Smooth muscle cell of the brain vasculature (primary cell): ENCODE data around the gene MYO1B.

ENCODE experiments used
- DNase-seq: peaks from one replicate; pipeline ENCODE4 v3.0.0-alpha.2; 2012; ENCODE audit warnings: low read depth, low spot score

The MYO1B gene

DNA sequence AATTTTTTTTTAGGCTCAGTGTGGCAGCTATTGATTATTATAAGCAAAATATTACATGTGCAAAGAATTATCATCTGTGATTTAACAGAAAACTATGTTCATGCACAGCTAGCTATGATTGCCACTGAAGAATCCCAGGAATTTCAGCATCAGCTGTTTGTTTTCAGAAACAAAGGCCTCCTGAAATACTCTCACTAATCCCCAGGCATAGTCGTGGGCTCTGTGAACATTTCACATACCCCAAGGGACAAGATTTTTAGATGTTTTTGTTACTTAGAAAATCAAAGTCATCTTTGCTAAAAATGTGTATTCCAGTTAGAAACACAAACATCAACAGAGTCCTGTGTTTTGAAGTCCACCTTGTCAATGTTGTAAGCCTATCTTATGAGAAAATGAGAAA is 156.1 kb downstream of the MYO1B start:
- no peak for DNase-seq

DNA sequence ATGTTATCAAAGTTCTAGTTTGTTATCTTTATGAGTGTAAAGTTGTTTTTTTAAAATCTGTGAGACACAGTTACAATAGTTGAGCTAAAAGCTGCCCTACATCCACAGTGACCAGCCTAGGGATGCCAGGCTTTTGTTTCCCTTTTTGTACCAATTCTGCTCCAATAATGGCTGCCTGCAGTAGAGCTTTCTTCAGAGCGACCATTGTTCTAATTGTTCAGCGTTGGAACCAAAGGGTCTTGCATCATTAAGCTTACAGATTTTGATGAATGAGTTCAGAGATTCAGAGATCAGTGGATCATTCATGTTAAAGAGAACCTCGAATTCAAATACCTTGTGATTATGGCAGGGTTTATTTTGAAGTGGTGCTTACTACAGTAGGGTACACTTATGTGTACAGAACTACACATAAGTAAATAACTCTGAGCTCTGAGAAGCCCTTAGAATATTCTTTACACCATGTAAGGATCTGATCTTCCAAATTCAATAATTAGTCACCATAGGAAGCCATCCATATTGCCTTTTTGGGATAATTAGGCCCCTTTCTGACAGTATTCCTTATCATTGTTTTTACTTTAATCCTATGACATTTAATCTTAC is 157.9 kb downstream of the MYO1B start:
- DNase-seq, result no peak

DNA sequence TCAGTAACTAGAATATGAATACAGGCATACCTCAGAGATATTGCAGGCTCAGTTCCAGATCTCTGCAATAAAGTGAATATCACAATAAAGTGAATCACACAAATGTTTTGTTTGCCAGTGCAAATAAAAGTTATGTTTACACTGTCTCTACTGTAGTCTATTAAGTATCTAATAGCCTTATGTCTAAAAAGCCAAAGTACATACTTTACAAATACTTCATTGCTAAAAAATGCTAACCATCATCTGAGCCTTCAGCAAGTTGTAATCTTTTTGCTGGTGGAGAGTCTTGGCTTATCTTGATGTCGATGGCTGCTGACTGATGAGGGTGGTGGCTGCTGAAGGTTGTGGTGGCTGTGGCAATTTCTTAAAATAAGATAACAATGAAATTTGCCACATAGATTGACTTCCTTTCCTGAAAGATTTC is 159.4 kb downstream of the MYO1B start:
- DNase-seq, result no peak

DNA sequence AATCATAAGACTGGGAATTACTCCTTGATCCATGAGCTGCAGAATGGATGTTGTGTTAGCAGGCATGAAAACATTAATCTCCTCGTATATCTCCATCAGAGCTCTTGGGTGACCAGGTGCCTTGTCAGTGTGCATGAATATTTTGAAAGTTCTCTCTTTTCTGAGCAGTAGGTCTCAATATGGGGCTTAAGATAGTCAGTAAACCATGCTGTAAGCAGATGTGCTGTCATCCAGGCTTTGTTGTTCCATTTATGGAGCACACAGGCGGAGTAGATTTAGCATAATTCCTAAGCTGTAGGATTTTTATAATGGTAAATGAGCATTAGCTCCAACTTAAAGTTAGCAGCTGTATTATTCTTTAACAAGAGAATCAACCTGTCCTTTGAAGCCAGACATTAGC is 160.3 kb downstream of the MYO1B start:
- no peak for DNase-seq

DNA sequence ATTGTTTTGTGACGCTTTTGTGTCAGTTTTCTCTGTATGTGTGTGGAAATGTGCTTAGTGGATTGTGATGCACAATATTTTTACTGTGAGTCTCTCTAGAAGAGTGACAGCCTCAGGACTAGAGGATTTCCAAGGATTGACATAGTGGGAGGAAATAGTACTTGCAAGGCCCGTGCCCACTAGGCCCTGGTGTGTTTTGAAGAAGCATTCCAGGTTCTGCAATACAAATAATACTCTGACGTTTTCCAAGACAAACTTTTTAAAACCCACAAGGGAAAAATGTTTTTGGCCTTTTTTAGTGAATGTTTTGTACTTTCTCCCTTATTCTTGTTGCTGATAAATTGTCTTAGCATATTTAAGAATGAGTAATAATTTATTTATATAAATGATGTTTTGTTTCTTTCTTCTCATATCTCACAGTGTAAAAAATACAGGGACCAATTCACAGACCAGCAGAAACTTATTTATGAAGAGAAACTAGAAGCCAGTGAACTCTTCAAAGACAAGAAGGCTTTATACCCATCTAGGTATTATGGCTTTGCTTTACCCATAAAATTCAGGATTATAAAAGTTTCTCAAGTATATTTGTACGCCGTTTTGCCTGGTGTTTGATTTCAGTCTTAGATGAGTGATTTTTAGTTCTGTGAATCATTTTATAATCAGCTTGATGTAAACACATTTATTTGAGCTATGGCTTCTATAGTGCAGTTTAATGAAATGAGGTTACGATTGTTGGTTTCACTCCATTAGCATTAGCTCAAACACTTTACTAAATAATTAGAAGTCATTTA is 165.6 kb downstream of the MYO1B start:
- DNase-seq, result no peak

DNA sequence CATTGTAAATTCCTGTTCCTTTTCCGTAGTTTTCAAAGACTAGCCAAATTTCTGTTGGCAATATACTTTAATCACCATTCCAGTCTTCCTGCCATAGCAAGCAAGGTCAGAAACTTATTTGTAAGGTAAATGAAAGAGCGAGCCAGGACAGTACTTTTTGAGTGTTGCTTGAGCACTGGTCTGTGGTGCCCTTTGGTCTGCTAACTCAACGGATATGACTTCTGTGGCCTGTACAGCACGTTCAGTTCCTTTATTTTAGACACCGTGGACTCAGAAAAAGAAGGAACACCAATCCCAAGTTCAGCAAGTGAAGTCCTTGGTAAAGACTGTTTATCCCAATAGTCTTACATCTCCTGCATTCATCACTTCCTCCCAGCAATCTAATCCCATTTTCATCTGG is 166.3 kb downstream of the MYO1B start:
- DNase-seq, result no peak

DNA sequence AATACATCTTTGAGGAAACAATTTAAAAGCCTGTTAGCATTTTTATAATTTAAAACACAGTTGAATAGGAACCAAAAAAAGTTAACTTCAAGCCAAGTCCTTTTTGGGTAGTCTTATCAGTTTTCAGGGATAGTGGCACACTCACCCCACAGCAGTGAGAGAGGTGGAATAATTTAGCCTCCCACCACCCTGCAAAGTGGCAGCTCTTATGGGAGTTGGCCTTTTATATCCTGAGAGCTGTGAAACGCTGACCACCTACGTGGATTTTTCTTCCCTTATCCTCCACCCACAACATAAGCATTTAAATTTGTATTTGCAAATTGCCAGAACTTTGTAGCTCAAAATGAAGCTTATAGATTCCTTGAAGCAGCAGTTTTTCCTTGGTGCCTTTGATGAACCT is 167.1 kb downstream of the MYO1B start:
- DNase-seq, result no peak

DNA sequence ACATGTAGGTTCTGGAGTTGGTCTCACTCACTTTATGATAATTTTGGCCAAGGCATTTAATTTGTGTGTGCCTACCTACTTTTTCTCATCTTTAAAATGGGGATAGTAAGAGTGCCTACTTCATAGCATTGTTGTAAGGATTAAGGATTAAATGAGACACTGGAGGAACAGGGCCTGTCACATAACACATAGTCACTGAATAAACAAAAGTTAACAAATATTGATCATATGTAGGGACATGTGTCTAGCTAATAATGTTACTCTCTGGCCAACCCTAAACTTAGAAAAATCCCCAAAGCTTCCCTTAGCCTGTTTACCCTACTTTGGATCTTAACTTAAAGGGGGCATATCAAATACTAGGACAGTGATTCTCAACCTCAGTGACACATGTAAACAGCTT is 169.9 kb downstream of the MYO1B start:
- no peak for DNase-seq

DNA sequence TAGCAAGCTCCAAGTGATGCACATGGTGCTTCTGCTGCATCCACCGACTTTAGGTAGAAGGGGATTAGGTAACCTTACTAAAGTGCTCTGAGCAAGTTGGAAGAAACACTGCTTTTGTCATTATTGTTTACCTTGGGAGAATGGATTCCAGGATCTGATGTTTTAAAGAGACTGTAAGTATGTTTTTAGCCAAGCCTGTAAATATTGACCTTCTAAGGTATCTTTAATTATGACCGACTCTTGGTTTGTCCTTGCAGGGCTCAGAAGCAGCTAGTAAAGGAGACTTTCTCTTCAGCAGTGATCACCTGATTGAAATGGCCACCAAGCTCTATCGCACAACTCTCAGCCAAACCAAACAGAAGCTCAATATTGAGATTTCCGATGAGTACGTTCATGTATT is 170.7 kb downstream of the MYO1B start:
- no peak for DNase-seq

DNA sequence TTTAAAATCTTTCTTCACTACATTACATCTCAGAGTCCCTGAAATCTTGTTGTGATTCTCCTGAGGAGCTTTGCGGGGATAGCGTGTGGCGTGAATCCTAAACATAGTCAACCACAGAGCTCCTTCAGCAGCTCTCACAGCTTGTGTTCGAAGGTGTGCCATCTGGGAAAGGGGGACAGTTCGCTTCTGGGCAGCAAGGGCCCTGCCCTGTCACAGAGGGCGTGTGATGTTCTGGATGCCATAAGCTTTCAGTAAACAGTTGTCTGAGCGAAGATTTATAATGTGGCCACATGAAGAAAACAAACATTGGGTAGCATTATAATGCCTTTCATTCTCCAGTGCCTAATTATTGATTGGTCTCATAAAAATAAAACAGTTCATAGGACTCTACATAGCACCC is 172.5 kb downstream of the MYO1B start:
- no peak for DNase-seq

DNA sequence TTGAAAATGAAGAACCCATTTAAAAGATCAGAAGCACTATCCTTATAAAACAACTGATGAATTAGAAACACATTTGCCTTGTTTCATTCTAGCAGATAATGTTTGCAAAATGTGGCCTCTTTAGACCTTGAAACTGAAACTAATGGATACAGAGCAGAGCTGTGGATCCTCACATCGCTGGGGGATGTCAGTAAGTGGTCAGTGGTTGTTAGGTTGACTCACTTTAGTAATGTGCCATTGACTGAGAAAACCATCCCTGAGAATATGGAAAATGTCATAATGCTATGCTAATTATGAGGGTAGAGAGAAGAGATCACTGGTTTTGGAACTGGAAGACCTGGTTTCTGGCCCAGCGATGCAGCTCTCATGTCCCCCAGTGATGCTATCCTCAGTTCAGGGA is 176.7 kb downstream of the MYO1B start:
- DNase-seq, result no peak

DNA sequence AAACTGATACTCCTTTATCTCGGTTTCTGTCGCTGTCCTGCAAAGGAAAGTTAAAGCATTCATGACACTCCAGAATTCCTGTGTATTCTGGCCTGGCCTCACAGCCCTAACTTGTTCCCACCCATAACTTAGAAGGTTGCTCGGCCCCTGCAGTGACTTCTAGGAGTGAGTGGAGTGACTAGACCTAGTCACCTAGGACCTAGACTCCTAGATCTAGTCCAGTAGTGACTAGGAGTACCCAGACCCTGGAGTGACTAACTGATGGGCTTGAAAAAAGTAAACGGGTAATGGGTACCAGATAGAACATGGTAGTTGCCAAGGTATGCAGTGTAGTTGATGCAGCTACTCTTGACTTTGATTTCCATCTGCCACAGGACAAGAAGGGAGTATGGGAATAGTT is 181.8 kb downstream of the MYO1B start:
- DNase-seq, result no peak

DNA sequence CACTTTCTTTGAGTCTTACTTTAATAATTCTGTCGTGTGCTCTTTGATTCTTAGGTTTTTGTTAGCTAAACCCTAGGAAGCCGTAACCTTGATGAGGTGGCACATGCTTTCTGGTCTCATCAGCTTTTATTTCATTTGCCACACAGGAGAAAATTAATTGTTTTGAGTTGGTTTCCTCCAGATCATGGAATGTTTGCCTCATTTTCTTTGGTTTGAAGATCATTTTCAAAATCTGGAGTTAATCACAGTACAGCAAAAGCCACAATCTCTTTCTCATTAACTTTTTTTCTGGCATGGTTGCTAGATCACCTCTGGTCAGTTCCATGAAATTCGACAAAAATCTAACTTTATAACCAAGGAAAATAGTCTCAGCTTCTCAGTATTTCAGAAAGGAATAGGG is 182.9 kb downstream of the MYO1B start:
- no peak for DNase-seq

DNA sequence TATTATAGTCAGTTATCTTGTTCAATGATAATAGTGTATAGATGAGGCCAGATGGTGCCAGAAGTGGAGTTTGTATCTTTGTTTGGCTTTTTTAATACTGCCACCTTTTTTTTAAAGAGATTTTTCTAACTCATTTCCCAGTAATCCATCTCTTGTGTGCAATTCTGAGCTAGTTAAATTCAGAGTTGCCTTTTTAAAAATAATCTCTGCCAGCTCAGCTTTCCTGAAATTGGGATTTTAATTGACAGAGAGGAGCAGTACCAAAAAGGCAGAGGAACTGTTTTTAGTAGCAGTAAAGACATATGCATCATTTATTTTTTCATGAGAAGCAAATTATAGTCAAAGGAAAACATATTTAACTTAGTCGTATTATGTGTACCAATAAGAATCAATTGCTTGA is 185.3 kb downstream of the MYO1B start:
- no peak for DNase-seq

DNA sequence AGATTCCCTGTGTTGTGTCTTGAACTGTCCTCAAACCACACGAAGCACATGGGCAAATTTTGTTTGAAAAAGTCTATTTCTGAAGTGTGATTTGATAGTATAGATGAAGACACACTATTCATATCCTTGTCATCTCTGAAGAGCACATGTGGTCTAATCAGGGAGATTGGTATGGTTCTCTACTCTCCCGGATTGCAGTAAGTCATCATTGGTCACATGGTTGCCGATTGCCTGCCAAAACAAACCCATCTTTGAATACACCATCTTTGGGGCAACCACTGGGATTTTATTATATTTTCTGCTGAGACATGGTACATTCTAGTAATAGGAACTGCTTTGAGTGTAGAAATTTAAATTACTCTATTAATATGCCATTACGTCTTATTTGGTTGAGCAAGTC is 186.9 kb downstream of the MYO1B start:
- no peak for DNase-seq

DNA sequence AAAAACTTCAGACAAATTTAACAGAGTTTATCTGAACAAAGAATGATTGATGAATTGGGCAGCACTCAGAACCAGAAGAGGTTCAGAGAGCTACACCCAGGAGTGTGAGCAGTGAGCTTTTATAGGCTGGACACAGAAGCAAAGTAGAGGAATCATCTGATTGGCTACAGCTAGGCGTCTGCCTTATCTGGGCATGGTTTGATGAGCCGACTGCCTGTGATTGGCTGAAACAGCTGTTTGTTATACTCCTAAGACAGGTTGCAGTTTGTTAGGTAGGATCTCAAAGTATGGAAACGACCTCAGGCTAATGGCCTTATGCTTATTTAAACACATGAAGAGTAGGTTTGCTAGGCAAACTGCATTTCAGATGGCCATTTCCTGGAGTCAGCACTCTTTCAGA is 188.9 kb downstream of the MYO1B start:
- no peak for DNase-seq

DNA sequence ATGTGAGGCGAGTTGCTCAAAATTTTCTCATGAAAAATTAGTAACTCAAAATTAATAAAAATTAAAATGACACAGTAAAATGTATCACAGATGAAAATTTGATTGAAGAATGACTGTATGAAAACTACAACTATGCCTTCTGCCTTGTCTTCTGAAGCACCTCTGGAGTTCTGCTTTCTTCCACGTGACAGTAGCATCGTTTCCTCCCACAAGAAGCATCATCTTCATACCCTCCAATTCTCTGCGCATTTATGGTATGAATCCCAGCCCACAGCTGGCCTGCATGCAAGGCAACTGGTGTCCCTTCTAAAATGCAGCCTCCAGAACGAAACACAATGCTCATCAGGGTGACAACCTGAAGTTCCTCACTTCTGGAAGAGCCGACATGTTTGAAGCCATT is 189.9 kb downstream of the MYO1B start:
- DNase-seq, result no peak

DNA sequence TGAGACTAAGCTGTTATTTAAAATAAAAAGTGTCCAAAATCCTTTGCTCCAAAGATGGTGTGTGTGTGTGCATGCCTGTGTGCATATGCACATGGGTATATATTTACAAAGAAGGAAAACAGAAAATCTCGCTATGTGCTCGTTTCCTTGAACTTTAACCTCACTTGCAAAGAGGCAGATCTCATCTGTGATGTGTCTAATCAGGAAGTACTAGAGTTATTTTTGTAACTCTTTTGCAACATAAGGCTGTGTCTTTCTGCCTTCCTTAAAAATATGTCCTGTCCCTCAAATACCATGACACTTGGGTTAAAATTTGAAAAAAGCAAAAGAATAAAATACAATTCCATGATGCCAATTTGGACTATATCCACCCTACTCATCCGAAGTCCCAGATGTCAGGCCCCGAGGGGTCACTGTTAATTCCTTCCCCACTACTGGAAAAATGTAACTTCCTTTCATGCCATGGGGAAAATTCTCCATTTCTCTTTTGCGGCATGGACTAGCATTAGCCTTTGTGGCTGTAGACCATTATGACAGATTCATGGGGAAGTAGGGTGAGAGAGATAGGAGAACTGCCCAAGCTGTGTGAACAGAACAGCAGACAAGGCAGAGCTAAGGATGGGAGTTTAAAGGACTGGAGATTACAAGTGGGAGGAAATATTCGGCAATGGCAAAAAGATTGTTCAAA is 191.3 kb downstream of the MYO1B start:
- DNase-seq, result no peak

DNA sequence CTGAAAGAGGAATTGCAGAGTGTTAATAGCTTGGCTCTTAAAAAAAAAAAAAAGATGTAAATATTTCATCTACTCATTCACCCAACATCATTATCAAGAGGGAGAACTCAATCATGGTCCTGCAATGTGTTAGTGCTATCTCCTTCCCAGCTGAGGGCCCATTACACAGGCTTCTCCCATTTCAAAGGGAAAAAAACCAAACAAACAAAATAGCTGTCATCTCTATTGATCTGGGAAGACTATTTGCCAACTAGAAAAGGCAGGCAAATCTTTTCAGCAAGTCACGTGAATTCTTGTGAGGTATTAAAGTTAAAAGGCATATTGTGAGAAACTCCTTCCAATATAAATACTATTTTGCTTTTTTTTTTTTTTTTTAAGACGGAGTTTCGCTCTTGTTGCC is 194.3 kb downstream of the MYO1B start:
- no peak for DNase-seq

DNA sequence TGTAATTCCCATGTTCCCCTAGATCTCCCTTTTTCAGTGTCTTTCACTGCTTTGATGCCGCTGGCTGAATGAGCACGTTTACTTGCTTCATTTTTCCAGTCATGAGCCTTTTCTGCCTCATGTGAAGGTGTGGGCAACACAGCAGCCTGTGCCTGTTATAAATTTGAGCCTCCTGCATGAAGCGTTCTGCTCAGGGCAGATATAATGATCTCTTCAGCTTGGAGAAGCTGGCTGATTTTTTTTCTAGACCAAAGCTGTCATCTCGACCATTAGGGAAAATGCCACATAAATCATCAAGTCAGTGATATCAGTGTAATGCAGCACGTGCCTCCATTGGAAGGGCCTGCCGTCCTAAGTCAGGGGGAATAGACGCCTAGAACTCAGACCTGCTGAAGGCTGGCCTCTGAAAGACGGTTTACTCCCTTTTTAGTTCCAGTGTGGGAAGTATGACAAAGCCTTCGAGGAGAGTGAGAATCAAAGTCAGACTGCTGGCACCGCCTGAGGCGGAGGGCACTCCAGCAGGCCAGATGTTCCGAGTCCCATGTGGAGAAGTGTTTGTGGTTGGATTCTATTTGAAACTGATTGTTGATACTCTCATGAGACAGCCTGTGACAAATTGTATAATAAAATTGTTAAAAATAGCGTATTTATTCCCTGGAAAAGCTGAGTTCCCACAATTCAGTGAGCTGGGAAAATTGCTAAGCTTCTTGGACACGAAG is 196.5 kb downstream of the MYO1B start:
- peak; percentile 10 for DNase-seq

DNA sequence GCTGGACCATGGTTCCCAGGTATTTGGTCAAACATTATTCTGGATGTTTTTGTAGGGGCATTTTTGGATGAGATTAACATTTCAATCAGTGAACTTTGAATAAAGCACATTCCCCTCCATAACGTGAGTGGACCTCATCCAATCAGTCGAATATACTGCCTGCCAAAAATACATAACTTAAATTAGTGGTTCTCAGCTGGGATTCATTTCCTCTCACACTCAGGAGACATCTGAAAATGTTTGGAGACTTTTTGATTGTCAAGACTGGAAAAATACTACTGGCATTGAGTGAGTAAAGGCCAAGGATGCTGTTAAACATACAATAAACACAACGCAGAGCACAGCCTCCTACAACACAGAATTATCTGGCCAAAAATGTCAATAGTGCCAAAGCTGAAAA is 198.2 kb downstream of the MYO1B start:
- no peak for DNase-seq

DNA sequence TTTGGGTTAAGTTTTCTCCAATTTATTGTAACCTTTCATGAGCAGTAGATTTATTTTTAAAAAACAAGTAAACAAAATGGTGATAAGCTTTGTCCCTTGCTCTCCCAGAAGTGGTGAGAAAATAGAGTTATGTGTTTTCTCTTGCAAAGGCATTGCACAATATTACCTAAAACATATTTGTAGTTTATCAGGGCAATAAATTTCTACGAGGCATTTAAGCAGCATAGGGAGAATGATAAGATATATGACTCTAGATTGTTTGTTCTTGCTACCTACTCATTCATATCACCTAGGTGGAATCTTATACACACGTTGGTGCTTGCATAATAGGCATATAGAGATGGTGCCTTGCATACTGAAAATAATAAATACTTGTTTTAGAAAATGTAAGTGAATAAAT is 201.7 kb downstream of the MYO1B start:
- DNase-seq, result no peak
